H1 (cell line): Measurements from ENCODE around the gene S100P. TPM values are rescaled to one million over a fixed set of nuclear protein-coding genes. Genes with fewer than 3 reads are reported as not detected.
A peak's percentile ranks its signal among the peaks of the same experiment; 100 is the strongest.

Experiments used
- CTCF ChIA-PET: fragments of 300-600 bp; sonication (Branson Sonifier 250); formaldehyde crosslinking; loops from one replicate; lab custom pipeline; 2021; ENCODE audit not compliant: partially characterized antibody; lab: Charles Lee
- POLR2A ChIA-PET: fragments of 300-600 bp; sonication (Branson Sonifier 250); formaldehyde crosslinking; loops from one replicate; lab custom pipeline; 2021; ENCODE audit warnings: inconsistent platforms; ENCODE audit not compliant: partially characterized antibody; lab: Charles Lee
- DNase-seq, 2 experiments: peaks; one replicate each; pipeline versions ENCODE4 v3.0.0 to v3.0.0-alpha.2; 2010 to 2022; ENCODE audit warnings: low spot score in 2 of 2, low read depth in 1 of 2, mixed read lengths in 1 of 2
- FAIRE-seq: peaks from 2 replicates; lab custom pipeline; 2011; peaks lifted over from hg19 to GRCh38; lab: Jason Lieb, UNC
- H2AFZ ChIP-seq: 2 replicates; pipeline ENCODE4 v1.8.1; 2012; ENCODE audit warnings: low read length, inconsistent platforms
- H2AK5ac ChIP-seq: 2 replicates; pipeline ENCODE4 v1.6.1; 2013; ENCODE audit warnings: low read depth, low read length
- H2BK120ac ChIP-seq: replicated peaks from 2 replicates; pipeline ENCODE3; 2013; ENCODE audit warnings: low read depth, low read length, inconsistent platforms
- H2BK12ac ChIP-seq: 2 replicates; pipeline ENCODE4 v1.6.1; 2013; ENCODE audit warnings: low read depth, low read length
- H2BK15ac ChIP-seq: 2 replicates; pipeline ENCODE4 v1.6.1; 2013; ENCODE audit warnings: low read length
- H2BK20ac ChIP-seq: 2 replicates; pipeline ENCODE4 v1.6.1; 2013; ENCODE audit warnings: low read length
- H2BK5ac ChIP-seq: 2 replicates; pipeline ENCODE4 v1.6.1; 2013; ENCODE audit warnings: low read depth, low read length
- H3K14ac ChIP-seq: 2 replicates; pipeline ENCODE4 v1.6.1; 2013; ENCODE audit warnings: inconsistent platforms; ENCODE audit not compliant: insufficient read length
- H3K18ac ChIP-seq: 2 replicates; pipeline ENCODE4 v1.6.1; 2013; ENCODE audit warnings: low read length; ENCODE audit errors: extremely low read depth
- H3K23ac ChIP-seq: 2 replicates; pipeline ENCODE4 v1.6.1; 2013; ENCODE audit warnings: inconsistent platforms; ENCODE audit not compliant: insufficient read length
- H3K23me2 ChIP-seq: 2 replicates; pipeline ENCODE4 v1.6.1; 2013; ENCODE audit warnings: low read depth, low read length
- H3K27ac ChIP-seq: 2 replicates; pipeline ENCODE4 v1.6.1; 2011; ENCODE audit warnings: low read depth, low read length, inconsistent platforms
- H3K27me3 ChIP-seq, 4 experiments: replicated peaks in 1 of 4; 1 replicate in 1 of 4; 2 replicates in 3 of 4; pipeline versions ENCODE4 v1.6.1 to v1.8.1; 2011 to 2013; ENCODE audit warnings: low read length in 3 of 4, mild to moderate bottlenecking in 3 of 4, inconsistent platforms in 2 of 4, mixed read lengths in 2 of 4, moderate library complexity in 1 of 4; ENCODE audit not compliant: control insufficient read depth in 3 of 4, insufficient read depth in 3 of 4; ENCODE audit errors: extremely low read depth in 1 of 4
- H3K36me3 ChIP-seq, 4 experiments: 2 replicates each; pipeline versions ENCODE4 v1.6.1 to v1.8.1; 2011 to 2013; ENCODE audit warnings: mild to moderate bottlenecking in 4 of 4, low read length in 3 of 4, moderate library complexity in 2 of 4, control low read depth in 1 of 4, inconsistent platforms in 1 of 4; ENCODE audit not compliant: insufficient read depth in 4 of 4, control insufficient read depth in 2 of 4
- H3K4ac ChIP-seq: replicated peaks from 2 replicates; pipeline ENCODE3; 2013; ENCODE audit warnings: low read length, low read depth, mixed read lengths, inconsistent platforms; ENCODE audit not compliant: insufficient read length
- H3K4me1 ChIP-seq, 4 experiments: replicated peaks in 1 of 4; 1 replicate in 1 of 4; 2 replicates in 3 of 4; pipeline versions ENCODE4 v1.6.1 to v1.8.1; 2011 to 2013; ENCODE audit warnings: low read length in 3 of 4, inconsistent platforms in 2 of 4, mixed read lengths in 1 of 4; ENCODE audit not compliant: insufficient read depth in 4 of 4, control insufficient read depth in 3 of 4
- H3K4me2 ChIP-seq, 2 experiments: 2 replicates each; pipeline versions ENCODE4 v1.6.1 to v1.8.1; 2011 to 2013; ENCODE audit warnings: low read depth in 2 of 2, low read length in 2 of 2, control low read depth in 1 of 2, inconsistent platforms in 1 of 2, mild to moderate bottlenecking in 1 of 2; ENCODE audit not compliant: insufficient read depth in 1 of 2
- H3K4me3 ChIP-seq, 4 experiments: fragments of 200-600, 300-600 bp in 1 of 4; sonication (generic), shearing (Covaris generic), sonication (Bioruptor Twin) in 1 of 4; 2 replicates each; pipeline versions ENCODE4 v1.5.1 to v1.8.1; 2011 to 2016; ENCODE audit warnings: low read length in 4 of 4, low read depth in 3 of 4, control low read depth in 2 of 4, inconsistent platforms in 2 of 4, mild to moderate bottlenecking in 2 of 4, mixed read lengths in 1 of 4, moderate library complexity in 1 of 4; ENCODE audit not compliant: insufficient read depth in 2 of 4; ENCODE audit errors: extremely low read depth in 1 of 4
- H3K56ac ChIP-seq: replicated peaks from 2 replicates; pipeline ENCODE3; 2013; ENCODE audit warnings: low read depth, mild to moderate bottlenecking, mixed read lengths, low read length, inconsistent platforms; ENCODE audit not compliant: insufficient read length
- H3K79me1 ChIP-seq: 2 replicates; pipeline ENCODE4 v1.6.1; 2013; ENCODE audit warnings: low read depth, low read length, control low read depth
- H3K79me2 ChIP-seq, 2 experiments: 2 replicates each; pipeline versions ENCODE4 v1.6.1 to v1.8.1; 2012 to 2013; ENCODE audit warnings: low read length in 2 of 2, mild to moderate bottlenecking in 2 of 2, inconsistent platforms in 1 of 2; ENCODE audit not compliant: insufficient read depth in 2 of 2, control insufficient read depth in 1 of 2
- H3K9ac ChIP-seq, 4 experiments: replicated peaks in 1 of 4; 1 replicate in 1 of 4; 2 replicates in 3 of 4; pipeline versions ENCODE4 v1.6.1 to v1.8.1; 2011 to 2013; ENCODE audit warnings: low read depth in 3 of 4, low read length in 3 of 4, control low read depth in 2 of 4, mild to moderate bottlenecking in 2 of 4, moderate library complexity in 2 of 4, inconsistent platforms in 1 of 4; ENCODE audit errors: extremely low read depth in 1 of 4
- H3K9me3 ChIP-seq, 2 experiments: 2 replicates each; pipeline versions ENCODE4 v1.6.1 to v1.8.1; 2012 to 2013; ENCODE audit warnings: mild to moderate bottlenecking in 2 of 2, moderate library complexity in 2 of 2, control low read depth in 1 of 2, inconsistent platforms in 1 of 2, low read depth in 1 of 2, low read length in 1 of 2, mixed read lengths in 1 of 2; ENCODE audit not compliant: insufficient read depth in 2 of 2
- H4K20me1 ChIP-seq, 2 experiments: replicated peaks in 1 of 2; 2 replicates each; pipeline versions ENCODE3 to v1.8.1; 2011 to 2013; ENCODE audit warnings: inconsistent platforms in 2 of 2, low read length in 2 of 2, mild to moderate bottlenecking in 1 of 2; ENCODE audit not compliant: insufficient read depth in 2 of 2, control insufficient read depth in 1 of 2
- H4K5ac ChIP-seq: 2 replicates; pipeline ENCODE4 v1.6.1; 2013; ENCODE audit warnings: low read length, low read depth, mixed read lengths, inconsistent platforms; ENCODE audit not compliant: insufficient read length
- H4K8ac ChIP-seq: 2 replicates; pipeline ENCODE4 v1.8.0; 2013; ENCODE audit warnings: mild to moderate bottlenecking, moderate library complexity, low read length, inconsistent platforms; ENCODE audit not compliant: insufficient read depth; ENCODE audit errors: extremely low read depth
- H4K91ac ChIP-seq: replicated peaks from 2 replicates; pipeline ENCODE3; 2013; ENCODE audit warnings: low read length, mixed read lengths, inconsistent platforms; ENCODE audit not compliant: insufficient read length
- ASH2L ChIP-seq: fragments of 200-600, 300-600 bp; sonication (generic); IDR thresholded peaks from one replicate; pipeline ENCODE4 v1.7.1; 2017; ENCODE audit warnings: low read length
- CEBPB ChIP-seq: IDR thresholded peaks from 2 replicates; pipeline ENCODE4 v1.6.1; 2012; ENCODE audit warnings: low read depth, low read length
- CTBP2 ChIP-seq: IDR thresholded peaks from 2 replicates; pipeline ENCODE4 v1.7.0; 2011; ENCODE audit warnings: borderline replicate concordance, mild to moderate bottlenecking, moderate library complexity, mixed read lengths, low read length; ENCODE audit not compliant: insufficient read depth, insufficient read length
- KDM4A ChIP-seq: IDR thresholded peaks from one replicate; pipeline ENCODE4 v1.7.1; 2012; ENCODE audit warnings: low read depth, mild to moderate bottlenecking, moderate library complexity, low read length, inconsistent platforms; ENCODE audit not compliant: severe bottlenecking
- NRF1 ChIP-seq: IDR thresholded peaks from 2 replicates; pipeline ENCODE4 v1.6.1; 2011; ENCODE audit warnings: mild to moderate bottlenecking, low read depth, low read length, improper control_type of control experiment
- PHF8 ChIP-seq: fragments of 200-600 bp; sonication (generic); conservative IDR thresholded peaks from 2 replicates; pipeline ENCODE4 v1.7.1; 2012; ENCODE audit warnings: low read depth, mild to moderate bottlenecking, inconsistent platforms, low read length, moderate library complexity
- RAD21 ChIP-seq, 2 experiments: IDR thresholded peaks in 1 of 2; conservative IDR thresholded peaks in 1 of 2; 2 replicates each; pipeline ENCODE4 v1.6.1; 2011; ENCODE audit warnings: low read depth in 2 of 2, low read length in 2 of 2, improper control_type of control experiment in 1 of 2, inconsistent platforms in 1 of 2, mild to moderate bottlenecking in 1 of 2, moderate library complexity in 1 of 2
- SIX5 ChIP-seq: IDR thresholded peaks from 2 replicates; pipeline ENCODE4 v1.6.1; 2011; ENCODE audit warnings: mild to moderate bottlenecking, low read depth, low read length
- SP4 ChIP-seq: IDR thresholded peaks from 2 replicates; pipeline ENCODE4 v1.6.1; 2012; ENCODE audit warnings: low read length, inconsistent platforms
- TCF12 ChIP-seq: IDR thresholded peaks from 2 replicates; pipeline ENCODE4 v1.6.1; 2011; ENCODE audit warnings: low read depth, mild to moderate bottlenecking, low read length
- WGBS, 2 experiments: shearing (Covaris generic) in 1 of 2; methylation state at CpG; one replicate each; pipeline versions ENCODE4 v1.1.6 to v1.1.7; 2013 to 2015; ENCODE audit warnings: low lambda C conversion rate in 2 of 2, mixed read lengths in 2 of 2, inconsistent platforms in 1 of 2, low coverage in 1 of 2, missing lambda C conversion rate in 1 of 2; ENCODE audit not compliant: insufficient replicate concordance in 2 of 2, insufficient coverage in 1 of 2, insufficient read length in 1 of 2; ENCODE audit errors: extremely low coverage in 1 of 2, missing lambda C conversion rate in 1 of 2; 5-methylcytosine and 5-hydroxymethylcytosine counted together
- polyA plus RNA-seq, 7 experiments: library from polyadenylated mRNA; depleted of rRNA in 3 of 7; stranded (reverse) in 5 of 7; unstranded in 2 of 7; fragments of >200 nt in 5 of 7; fragments of 200-250 nt in 2 of 7; gene quantifications; 1 replicate in 5 of 7; 2 replicates in 1 of 7; 4 replicates in 1 of 7; pipeline versions ENCODE4 v1.2.1 to v1.2.3, GENCODE V29; 2011 to 2013; ENCODE audit warnings: missing spikeins in 2 of 7, mixed read lengths in 2 of 7
- total RNA-seq: library from RNA; stranded (reverse); fragmentation: NEBNext Ultra II Directional; extraction: Animal tissue kit (Norgen Biotek cat#: 25700); gene quantifications from 2 replicates; pipeline ENCODE4 v1.2.1, GENCODE V29; 2021
- TF ChIP-seq, protein P1 (sequence below): IDR thresholded peaks from 2 replicates; pipeline ENCODE4 v1.6.1; 2011; ENCODE audit warnings: low read length, improper control_type of control experiment

Gene S100P
- total and polyA plus RNA-seq, 2 of the 8 experiments (the other 6 are each of a cell fraction or from before 2014, with no cell fraction given): not detected

DNA sequence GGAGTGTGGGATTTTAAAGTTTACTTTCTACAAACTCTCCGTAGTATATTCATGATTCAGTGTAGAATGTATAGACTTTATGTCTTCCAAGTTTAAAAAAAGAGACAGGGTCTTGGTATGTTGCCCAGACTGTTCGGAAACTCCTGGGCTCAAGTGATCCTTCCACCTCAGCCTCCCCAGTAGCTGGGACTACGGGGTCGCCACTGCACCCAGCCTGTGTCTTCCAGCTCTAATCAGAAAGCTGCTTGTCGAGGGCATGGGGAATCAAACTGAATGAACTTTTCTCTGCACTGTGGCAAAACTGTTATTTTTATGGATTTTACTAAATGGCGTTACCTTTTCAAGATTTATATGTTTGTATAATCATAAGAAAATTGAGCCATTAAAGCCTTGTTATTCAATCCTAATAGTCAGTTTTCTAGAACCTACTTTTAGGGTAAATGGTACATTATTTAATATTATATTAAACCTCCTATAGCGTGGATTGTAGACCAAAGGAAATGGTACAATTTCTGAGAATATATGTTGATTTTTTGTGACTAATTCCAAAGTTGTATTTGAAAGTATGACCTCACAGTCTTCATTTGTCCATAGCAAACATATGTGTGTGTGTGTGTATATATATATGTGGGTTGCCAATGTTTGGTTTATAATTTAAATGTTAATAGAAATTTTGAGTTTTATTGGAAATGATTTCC, 23.4 kb downstream of the S100P start:
- H3K4me2 ChIP-seq: peak overlapping the region; percentile 96 to 100
- H4K5ac ChIP-seq: no peak overlapping the region
- POLR2A ChIA-PET: interaction anchor here (0.6 to 2.8 kb wide), 10 partner anchors 9 to 157 kb away, joined by 3 to 9 read pairs (median 3); a partner anchor contains a TSS
- no peak overlapping the region for H3K4ac ChIP-seq
- DNase-seq: no peak
- no peak for FAIRE-seq
- peaks cover 5% of the 10 kb centered on the region for H3K79me1 ChIP-seq
- H3K27ac ChIP-seq: no peak overlapping the region
- no peak overlapping the region for H3K23ac ChIP-seq
- no peak overlapping the region for H2BK15ac ChIP-seq
- H3K4me3 ChIP-seq: peak overlapping the region; percentile 84 to 96 (median 88)
- H4K8ac ChIP-seq: no peak overlapping the region
- H3K23me2 ChIP-seq: peaks cover 6% of the 10 kb centered on the region
- no peak overlapping the region for H2BK12ac ChIP-seq
- WGBS, 2 experiments: 48% methylated on average over 7 of the region's 7 CpGs; no CpG with 5 or more reads in 1 of the 2 experiments
- peak overlapping the region in 2 of 4 experiments; percentile 77 to 88; a peak in 3 of 7 replicates for H3K9ac ChIP-seq
- peaks cover 3% of the 10 kb centered on the region in 2 experiments for H4K20me1 ChIP-seq
- peaks cover 0 to 20% of the 10 kb centered on the region in 2 experiments; a peak in 2 of 4 replicates for H3K79me2 ChIP-seq
- no peak overlapping the region for H4K91ac ChIP-seq
- H3K9me3 ChIP-seq: no peaks in the 10 kb centered on the region
- no peak overlapping the region for H2AK5ac ChIP-seq
- H2BK120ac ChIP-seq: no peak overlapping the region
- no peak overlapping the region for H3K14ac ChIP-seq
- H3K56ac ChIP-seq: no peak overlapping the region
- H2BK20ac ChIP-seq: no peak overlapping the region
- H3K27me3 ChIP-seq: no peaks in the 10 kb centered on the region; a peak in 3 of 7 replicates
- no peak overlapping the region for H2AFZ ChIP-seq
- H3K36me3 ChIP-seq: no peaks in the 10 kb centered on the region
- CTCF ChIA-PET: interaction anchor here (0.6 to 11.1 kb wide), 17 partner anchors 9 to 354 kb away, joined by 3 to 182 read pairs (median 3); partner anchors contain the start of gene MRFAP1
- H3K4me1 ChIP-seq: peaks cover 0 to 4% (median 0%) of the 10 kb centered on the region in 4 experiments; a peak in 2 of 7 replicates
- H3K18ac ChIP-seq: no peak overlapping the region
- no peak overlapping the region for H2BK5ac ChIP-seq
- TF ChIP-seq NRF1 (no peak), SIX5 (no peak), KDM4A (no peak), TCF12 (no peak), ASH2L (no peak), CEBPB (no peak), RAD21 (IDR thresholded peaks at IDR 0.05 in 1 of 2, conservative IDR thresholded peaks at IDR 0.05 in 1 of 2; ENCODE audit: low read depth in 2 of 2, low read length in 2 of 2) (no peak), PHF8 (no peak), SP4 (no peak), CTBP2 (no peak)
- TF ChIP-seq, protein P1, sequence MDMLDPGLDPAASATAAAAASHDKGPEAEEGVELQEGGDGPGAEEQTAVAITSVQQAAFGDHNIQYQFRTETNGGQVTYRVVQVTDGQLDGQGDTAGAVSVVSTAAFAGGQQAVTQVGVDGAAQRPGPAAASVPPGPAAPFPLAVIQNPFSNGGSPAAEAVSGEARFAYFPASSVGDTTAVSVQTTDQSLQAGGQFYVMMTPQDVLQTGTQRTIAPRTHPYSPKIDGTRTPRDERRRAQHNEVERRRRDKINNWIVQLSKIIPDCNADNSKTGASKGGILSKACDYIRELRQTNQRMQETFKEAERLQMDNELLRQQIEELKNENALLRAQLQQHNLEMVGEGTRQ: no peak
